Body of pancreas (tissue), 4 donors: ENCODE data around the gene CYP3A5. TPM values are rescaled to one million over a fixed set of nuclear protein-coding genes. Genes with fewer than 3 reads are reported as not detected.

Experiments
- ATAC-seq: fragments of 150-250 bp; one replicate; pipeline ENCODE4 v1.9.1; 2016
- DNase-seq, 4 donors: peaks; one replicate each; pipeline ENCODE4 v3.0.0-alpha.2; 2019
- H3K27ac ChIP-seq, 4 donors: fragments of 200-600 bp; sonication (generic); 1 replicate in 3 of 4; 2 replicates in 1 of 4; pipeline versions ENCODE4 v1.5.1 to v1.6.1; 2016 to 2019; ENCODE audit warnings: mild to moderate bottlenecking in 1 of 4, mixed read lengths in 1 of 4, moderate library complexity in 1 of 4
- H3K27me3 ChIP-seq, 2 donors: fragments of 200-600 bp; sonication (generic); one replicate each; pipeline ENCODE4 v1.6.0; 2016; ENCODE audit warnings: mild to moderate bottlenecking in 1 of 2
- H3K36me3 ChIP-seq, 2 donors: fragments of 200-600 bp; sonication (generic); replicated peaks in 1 of 2; 2 replicates each; pipeline ENCODE4 v1.5.1; 2016; ENCODE audit warnings: low read depth in 2 of 2; ENCODE audit not compliant: insufficient read depth in 1 of 2
- H3K4me1 ChIP-seq: fragments of 200-600 bp; sonication (generic); one replicate; pipeline ENCODE4 v1.6.0; 2016
- H3K4me3 ChIP-seq, 2 donors: fragments of 200-600 bp; sonication (generic); 1 replicate in 1 of 2; 2 replicates in 1 of 2; pipeline ENCODE4 v1.5.1; 2016 to 2019
- H3K9me3 ChIP-seq, 3 donors: fragments of 200-600 bp; sonication (generic); 1 replicate in 2 of 3; 2 replicates in 1 of 3; pipeline ENCODE4 v1.5.1; 2016
- CTCF ChIP-seq, 7 experiments: fragments of 450-650 bp in 4 of 7; fragments of 200-600 bp in 3 of 7; sonication (generic) in 3 of 7; IDR thresholded peaks; one replicate each; pipeline ENCODE4 v1.5.1; 2016 to 2019; ENCODE audit warnings: antibody characterized with exemption in 7 of 7
- POLR2A ChIP-seq, 3 donors: fragments of 450-650 bp; IDR thresholded peaks; one replicate each; pipeline ENCODE4 v1.6.1; 2016; ENCODE audit warnings: antibody characterized with exemption in 3 of 3, mild to moderate bottlenecking in 2 of 3
- WGBS, 2 donors: methylation state at CpG; one replicate each; pipeline ENCODE4 v1.1.5; 2017; 5-methylcytosine and 5-hydroxymethylcytosine counted together
- intact Hi-C: fragments of 100-400 bp; cut with DNase I; formaldehyde crosslinking; loops from one replicate; pipeline ENCODE4 v1.15.1; 2023
- total RNA-seq, 2 donors: library from RNA; depleted of rRNA; stranded (reverse); fragments of >200 nt; gene quantifications; one replicate each; pipeline ENCODE4 v1.1.0, GENCODE V29; 2016

CYP3A5 gene
- total RNA-seq, 2 donors from 2014 or later, result 170 to 358 TPM

GRCh38 chr7:99674995-99675742 is 4.6 kb downstream of the CYP3A5 start:
- Histone ChIP-seq H3K27me3 (no peaks in the 10 kb centered on the region), H3K36me3 (peaks cover 12 to 19% of the 10 kb centered on the region in 2 donors), H3K27ac (no peak overlapping the region), H3K9me3 (no peaks in the 10 kb centered on the region), H3K4me3 (no peak overlapping the region), H3K4me1 (peaks cover 40% of the 10 kb centered on the region)
- DNase-seq (no peak), ATAC-seq (no peak)
- intact Hi-C loops, result no loop called here
- WGBS, 2 donors, result 80 to 92% methylated on average over 2 of the region's 2 CpGs
- TF ChIP-seq POLR2A (IDR thresholded peaks at IDR 0.05) (no peak), CTCF (IDR thresholded peaks at IDR 0.05) (no peak)

- no peaks in the 10 kb centered on the region for H3K9me3 ChIP-seq
- no peak overlapping the region for H3K4me3 ChIP-seq
- no peaks in the 10 kb centered on the region for H3K27me3 ChIP-seq
- peaks cover 25% of the 10 kb centered on the region for H3K4me1 ChIP-seq
- intact Hi-C loops, result no loop called here
- H3K27ac ChIP-seq, result no peak overlapping the region
- TF ChIP-seq CTCF (IDR thresholded peaks at IDR 0.05), result no peak
- no peak for TF ChIP-seq POLR2A (IDR thresholded peaks at IDR 0.05)
- ATAC-seq, result no peak
- no peak for DNase-seq
- WGBS, 2 donors, result 80 to 88% methylated on average over 7 of the region's 7 CpGs
- peaks cover 12 to 21% of the 10 kb centered on the region in 2 donors for H3K36me3 ChIP-seq
Observed at GRCh38 chr7:99672573-99672972, 7.2 kb downstream of the CYP3A5 start.

- TF ChIP-seq CTCF (IDR thresholded peaks at IDR 0.05) (no peak), POLR2A (IDR thresholded peaks at IDR 0.05) (no peak)
- no peak overlapping the region for H3K27ac ChIP-seq
- no peaks in the 10 kb centered on the region for H3K9me3 ChIP-seq
- DNase-seq (no peak), ATAC-seq (no peak)
- peaks cover 5% of the 10 kb centered on the region for H3K4me1 ChIP-seq
- 91 to 93% methylated on average over 3 of the region's 3 CpGs for WGBS, 2 donors
- H3K4me3 ChIP-seq, result no peak overlapping the region
- intact Hi-C loops, result no loop called here
- no peaks in the 10 kb centered on the region for H3K27me3 ChIP-seq
- H3K36me3 ChIP-seq, result peaks cover 19 to 25% of the 10 kb centered on the region in 2 donors
Observed at GRCh38 chr7:99669782-99670181, 10.0 kb downstream of the CYP3A5 start.

GRCh38 chr7:99668541-99668940 is 11.3 kb downstream of the CYP3A5 start:
- H3K4me1 ChIP-seq, result no peaks in the 10 kb centered on the region
- WGBS, 2 donors, result 93 to 95% methylated on average over 8 of the region's 8 CpGs
- H3K4me3 ChIP-seq, result no peak overlapping the region
- H3K27ac ChIP-seq, result no peak overlapping the region
- H3K36me3 ChIP-seq, result peaks cover 24 to 25% of the 10 kb centered on the region in 2 donors
- ATAC-seq, result no peak
- TF ChIP-seq POLR2A (IDR thresholded peaks at IDR 0.05) (peak in 1 of 3 donors; percentile 5), CTCF (IDR thresholded peaks at IDR 0.05) (no peak)
- no peaks in the 10 kb centered on the region for H3K27me3 ChIP-seq
- intact Hi-C loops, result no loop called here
- DNase-seq, result no peak
- no peaks in the 10 kb centered on the region for H3K9me3 ChIP-seq

GRCh38 chr7:99667179-99667578 is 12.6 kb downstream of the CYP3A5 start:
- Histone ChIP-seq H3K27me3 (no peaks in the 10 kb centered on the region), H3K27ac (no peak overlapping the region), H3K9me3 (no peaks in the 10 kb centered on the region), H3K36me3 (peaks cover 27 to 31% of the 10 kb centered on the region in 2 donors), H3K4me3 (no peak overlapping the region), H3K4me1 (no peaks in the 10 kb centered on the region)
- WGBS, 2 donors, result 58 to 77% methylated on average over 2 of the region's 2 CpGs
- ATAC-seq, result no peak
- DNase-seq, result no peak
- intact Hi-C loops, result no loop called here
- TF ChIP-seq POLR2A (IDR thresholded peaks at IDR 0.05) (no peak), CTCF (IDR thresholded peaks at IDR 0.05) (no peak)
